ENCODE data around the gene DYNLT1. TPM values are rescaled to one million over a fixed set of nuclear protein-coding genes. Genes with fewer than 3 reads are reported as not detected.
"Not testable (repeated sequence)": the region's sequence is repeated elsewhere in the genome, so short reads cannot be mapped to it uniquely, and the experiment has no call there.

Gene DYNLT1
- total RNA-seq, 1 donor from 2014 or later: 118 TPM

GRCh38 chr6:158684745-158685324, 40.3 kb upstream of the DYNLT1 start:
- Mint-ChIP-seq H3K27ac (ENCODE audit: unreplicated experiment) (no peak overlapping the region), H3K4me3 (no peak overlapping the region), H3K27me3 (ENCODE audit: low read depth) (peaks cover 12% of the 10 kb centered on the region), H3K4me1 (no peaks in the 10 kb centered on the region), H3K36me3 (ENCODE audit: low read depth) (no peaks in the 10 kb centered on the region), H3K9me3 (no peaks in the 10 kb centered on the region)
- TF ChIP-seq CTCF (conservative IDR thresholded peaks at IDR 0.05): no peak
- DNase-seq (ENCODE audit: low read depth, low spot score): no peak

- no peaks in the 10 kb centered on the region for H3K36me3 Mint-ChIP-seq (ENCODE audit: low read depth)
- H3K9me3 Mint-ChIP-seq: no peaks in the 10 kb centered on the region
- no peaks in the 10 kb centered on the region for H3K4me1 Mint-ChIP-seq
- no peak for DNase-seq (ENCODE audit: low read depth, low spot score)
- H3K4me3 Mint-ChIP-seq: no peak overlapping the region
- H3K27me3 Mint-ChIP-seq (ENCODE audit: low read depth): peaks cover 12% of the 10 kb centered on the region
- no peak for TF ChIP-seq CTCF (conservative IDR thresholded peaks at IDR 0.05)
- no peak overlapping the region for H3K27ac Mint-ChIP-seq (ENCODE audit: unreplicated experiment)
These were observed 39.8 kb upstream of the DYNLT1 start for GRCh38 chr6:158684311-158684710.

GRCh38 chr6:158680481-158680880, 35.9 kb upstream of the DYNLT1 start:
- Mint-ChIP-seq H3K27ac (ENCODE audit: unreplicated experiment) (no peak overlapping the region), H3K27me3 (ENCODE audit: low read depth) (no peaks in the 10 kb centered on the region), H3K9me3 (no peaks in the 10 kb centered on the region), H3K4me1 (no peaks in the 10 kb centered on the region), H3K4me3 (no peak overlapping the region), H3K36me3 (ENCODE audit: low read depth) (no peaks in the 10 kb centered on the region)
- no peak for TF ChIP-seq CTCF (conservative IDR thresholded peaks at IDR 0.05)
- no peak for DNase-seq (ENCODE audit: low read depth, low spot score)

GRCh38 chr6:158680015-158680414, 35.5 kb upstream of the DYNLT1 start:
- H3K4me1 Mint-ChIP-seq: no peaks in the 10 kb centered on the region
- DNase-seq (ENCODE audit: low read depth, low spot score): no peak
- no peak overlapping the region for H3K4me3 Mint-ChIP-seq
- no peaks in the 10 kb centered on the region for H3K36me3 Mint-ChIP-seq (ENCODE audit: low read depth)
- no peak overlapping the region for H3K27ac Mint-ChIP-seq (ENCODE audit: unreplicated experiment)
- H3K27me3 Mint-ChIP-seq (ENCODE audit: low read depth): no peaks in the 10 kb centered on the region
- no peak for TF ChIP-seq CTCF (conservative IDR thresholded peaks at IDR 0.05)
- H3K9me3 Mint-ChIP-seq: no peaks in the 10 kb centered on the region

- H3K9me3 Mint-ChIP-seq: no peaks in the 10 kb centered on the region
- H3K27ac Mint-ChIP-seq (ENCODE audit: unreplicated experiment): no peak overlapping the region
- no peak for TF ChIP-seq CTCF (conservative IDR thresholded peaks at IDR 0.05)
- DNase-seq (ENCODE audit: low read depth, low spot score): no peak
- H3K36me3 Mint-ChIP-seq (ENCODE audit: low read depth): no peaks in the 10 kb centered on the region
- no peaks in the 10 kb centered on the region for H3K27me3 Mint-ChIP-seq (ENCODE audit: low read depth)
- H3K4me3 Mint-ChIP-seq: no peak overlapping the region
- no peaks in the 10 kb centered on the region for H3K4me1 Mint-ChIP-seq
These were observed 33.5 kb upstream of the DYNLT1 start for GRCh38 chr6:158677906-158678578.

GRCh38 chr6:158677094-158677493, 32.6 kb upstream of the DYNLT1 start:
- not testable (repeated sequence) for H3K27ac Mint-ChIP-seq (ENCODE audit: unreplicated experiment); H3K36me3 Mint-ChIP-seq (ENCODE audit: low read depth); H3K4me1 Mint-ChIP-seq

More at GRCh38 chr6:158677094-158677493, 32.6 kb upstream of the DYNLT1 start:
- DNase-seq (ENCODE audit: low read depth, low spot score); H3K4me3 Mint-ChIP-seq; H3K9me3 Mint-ChIP-seq; H3K27me3 Mint-ChIP-seq (ENCODE audit: low read depth): not testable (repeated sequence)

Measured in neural crest cell (in vitro differentiated cells).